ENCODE measurements around the gene SLC35F2. TPM values are rescaled to one million over a fixed set of nuclear protein-coding genes. Genes with fewer than 3 reads are reported as not detected.
"Not testable (repeated sequence)": the region's sequence is repeated elsewhere in the genome, so short reads cannot be mapped to it uniquely, and the experiment has no call there.

SLC35F2 gene
- total RNA-seq: 69.4 and 95.3 TPM in 2 replicates

GRCh38 chr11:107858217-107859070, at the start of gene SLC35F2:
SLC35F2 (minus strand) TSS chr11:107858787; CDS start chr11:107858767, 20 bp downstream.
- no peak for DNase-seq (ENCODE audit: low read depth)

DNA sequence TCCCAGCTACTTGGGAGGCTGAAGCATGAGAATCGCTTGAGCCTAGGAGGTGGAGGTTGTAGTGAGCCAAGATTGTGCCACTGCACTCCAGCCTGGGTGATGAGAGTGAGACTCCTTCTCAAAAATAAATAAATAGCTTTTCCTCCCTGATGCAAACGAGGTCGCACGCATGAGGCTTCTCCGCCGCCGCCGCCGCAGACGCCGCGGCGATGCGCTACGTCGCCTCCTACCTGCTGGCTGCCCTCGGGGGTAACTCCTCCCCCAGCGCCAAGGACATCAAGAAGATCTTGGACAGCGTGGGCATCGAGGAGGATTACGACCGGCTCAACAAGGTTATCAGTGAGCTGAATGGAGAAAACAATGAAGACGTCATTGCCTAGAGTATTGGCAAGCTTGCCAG, 49.6 kb upstream of the SLC35F2 start:
- no peak for DNase-seq (ENCODE audit: low read depth)

- peak; percentile 70 for DNase-seq (ENCODE audit: low read depth)
Observed at GRCh38 chr11:107898270-107898669, 39.7 kb upstream of the SLC35F2 start.

- DNase-seq (ENCODE audit: low read depth): no peak
Observed at GRCh38 chr11:107882095-107882820, 23.7 kb upstream of the SLC35F2 start.

DNA sequence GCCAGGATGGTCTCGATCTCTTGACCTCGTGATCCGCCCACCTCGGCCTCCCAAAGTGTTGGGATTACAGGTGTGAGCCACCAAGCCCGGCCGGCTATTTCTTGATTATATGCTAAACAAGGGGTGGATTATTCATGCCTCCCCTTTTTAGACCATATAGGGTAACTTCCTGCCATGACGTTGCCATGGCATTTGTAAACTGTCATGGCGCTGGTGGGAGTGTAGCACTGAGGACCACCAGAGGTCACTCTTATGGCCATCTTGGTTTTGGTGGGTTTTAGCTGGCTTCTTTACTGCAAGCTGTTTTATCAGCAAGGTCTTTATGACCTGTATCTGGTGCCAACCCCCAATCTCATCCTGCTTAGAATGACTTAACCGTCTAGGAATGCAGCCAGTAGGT, 22.9 kb upstream of the SLC35F2 start:
- DNase-seq (ENCODE audit: low read depth): not testable (repeated sequence)

- no peak for DNase-seq (ENCODE audit: low read depth)
Observed at GRCh38 chr11:107876141-107876540, 17.6 kb upstream of the SLC35F2 start.

GRCh38 chr11:107864591-107864990, 6.0 kb upstream of the SLC35F2 start:
- no peak for DNase-seq (ENCODE audit: low read depth)

- DNase-seq (ENCODE audit: low read depth): no peak
Observed at GRCh38 chr11:107860688-107861087, 2.1 kb upstream of the SLC35F2 start.

- not testable (repeated sequence) for DNase-seq (ENCODE audit: low read depth)
Observed at GRCh38 chr11:107860240-107860620, 1.6 kb upstream of the SLC35F2 start.

DNA sequence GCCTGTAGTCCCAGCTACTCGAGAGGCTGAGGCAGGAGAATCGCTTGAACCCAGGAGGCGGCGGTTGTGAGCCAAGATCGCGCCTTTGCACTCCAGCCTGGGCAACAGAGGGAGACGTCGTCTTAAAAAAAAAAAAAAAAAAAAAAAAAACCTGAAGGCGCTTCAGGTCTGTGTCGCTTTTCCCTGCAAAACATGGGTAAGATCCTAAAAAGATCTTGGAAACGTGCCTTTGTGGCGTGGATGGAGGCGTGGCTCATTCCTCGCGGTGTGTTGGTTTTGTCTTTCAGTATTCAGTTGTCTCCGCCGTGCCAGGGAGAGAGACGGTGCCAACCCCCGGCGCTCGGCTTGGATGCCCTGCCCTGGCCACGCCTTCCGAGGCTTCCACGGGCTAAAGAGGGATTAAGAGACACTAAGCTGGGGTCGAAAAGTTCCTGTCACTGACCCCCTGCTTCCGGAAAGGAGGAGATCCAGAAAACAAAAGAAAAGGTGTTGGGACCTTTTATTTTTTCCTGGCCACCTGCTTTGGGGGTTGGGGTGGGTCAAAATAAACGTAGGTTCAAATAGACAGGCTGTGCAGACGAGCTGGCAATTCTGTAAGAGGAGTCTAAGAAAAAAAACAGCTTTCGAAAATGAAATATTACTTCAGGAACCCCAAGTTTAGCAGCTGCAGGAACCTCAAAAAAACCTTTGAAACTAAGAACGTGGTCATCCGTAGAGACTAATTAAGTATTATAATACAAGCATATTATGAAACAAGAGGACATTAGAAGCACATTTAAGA, 1.1 kb upstream of the SLC35F2 start:
- peak; percentile 36 for DNase-seq (ENCODE audit: low read depth)

GRCh38 chr11:107857550-107858216, 904 bp downstream of the SLC35F2 start:
- DNase-seq (ENCODE audit: low read depth): no peak

- DNase-seq (ENCODE audit: low read depth): peak; percentile 42
Observed at GRCh38 chr11:107856981-107857517, 1.5 kb downstream of the SLC35F2 start.

- DNase-seq (ENCODE audit: low read depth): no peak
Observed at GRCh38 chr11:107856180-107856980, 2.2 kb downstream of the SLC35F2 start.

- DNase-seq (ENCODE audit: low read depth): no peak
Observed at GRCh38 chr11:107853070-107853469, 5.5 kb downstream of the SLC35F2 start.

DNA sequence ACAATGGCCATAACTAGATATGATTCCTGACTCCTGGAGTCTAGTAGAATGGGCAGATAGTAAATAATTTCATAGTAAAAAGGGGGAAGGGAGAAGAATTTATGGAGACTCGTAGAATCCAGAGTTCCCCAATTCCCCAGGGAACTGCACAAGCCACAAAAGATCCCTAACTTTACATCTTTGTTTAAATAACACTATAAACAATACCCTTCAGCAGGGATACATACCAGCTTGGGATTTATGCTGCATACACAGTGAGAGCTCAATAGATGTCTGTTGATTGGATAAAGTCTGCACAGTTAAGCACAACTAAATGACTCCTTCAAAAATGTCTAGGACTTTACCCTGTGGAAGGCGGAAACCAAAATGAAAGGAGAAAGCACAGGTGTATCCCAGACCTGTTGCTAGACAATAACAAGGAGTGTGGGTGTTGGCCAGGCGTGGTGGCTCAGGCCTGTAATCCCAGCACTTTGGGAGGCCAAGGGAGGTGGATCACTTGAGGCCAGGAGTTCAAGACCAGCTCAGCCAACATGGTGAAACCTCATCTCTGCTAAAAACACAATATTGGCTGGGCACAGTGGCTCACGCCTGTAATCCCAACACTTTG, 6.8 kb downstream of the SLC35F2 start:
- DNase-seq (ENCODE audit: low read depth): no peak

GRCh38 chr11:107849790-107850189, 8.8 kb downstream of the SLC35F2 start:
- peak; percentile 68 for DNase-seq (ENCODE audit: low read depth)

- DNase-seq (ENCODE audit: low read depth): no peak
Observed at GRCh38 chr11:107848345-107848744, 10.2 kb downstream of the SLC35F2 start.

DNA sequence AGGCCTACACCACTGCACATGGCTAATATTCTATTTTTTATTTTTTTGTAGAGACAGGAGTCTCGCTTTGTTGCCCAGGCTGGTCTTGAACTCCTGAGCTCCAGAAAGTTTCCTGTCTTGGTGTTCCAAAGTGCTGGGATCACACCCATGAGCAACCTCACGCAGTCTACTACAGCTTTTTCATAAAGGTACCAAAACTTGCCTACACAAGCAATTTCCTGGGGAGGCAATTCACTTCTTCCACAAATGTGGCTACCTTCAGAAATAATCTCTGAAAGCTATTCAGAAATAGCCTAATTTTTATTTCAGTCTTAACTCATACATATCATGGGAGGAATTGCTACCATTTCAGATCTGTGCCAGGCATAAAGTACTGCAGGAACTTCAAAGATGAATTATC, 11.4 kb downstream of the SLC35F2 start:
- DNase-seq (ENCODE audit: low read depth): no peak

DNA sequence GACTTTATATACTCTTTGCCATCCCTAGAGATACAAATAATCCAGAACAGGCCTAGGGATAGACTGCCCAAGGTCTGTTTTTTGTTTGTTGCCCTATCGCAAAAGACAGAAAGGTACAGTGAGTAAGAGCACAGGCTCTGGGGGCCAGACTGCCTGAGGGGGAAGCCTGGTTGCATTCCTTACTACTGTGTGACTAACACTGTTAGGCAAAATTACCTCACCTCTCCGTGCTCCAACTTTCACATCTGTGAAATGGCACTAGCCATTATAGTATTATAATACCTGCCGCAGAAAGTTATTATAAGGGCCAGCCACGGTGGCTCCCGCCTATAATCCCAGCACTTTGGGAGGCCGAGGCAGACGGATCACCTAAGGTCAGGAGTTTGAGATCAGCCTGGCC, 14.5 kb downstream of the SLC35F2 start:
- peak; percentile 82 for DNase-seq (ENCODE audit: low read depth)
